Activated naive CD4-positive, alpha-beta T cell (primary cell): ENCODE data around the gene SEMA3A.
"Not testable (repeated sequence)": the region's sequence is repeated elsewhere in the genome, so short reads cannot be mapped to it uniquely, and the experiment has no call there.

ENCODE experiments used
- DNase-seq, 4 experiments: peaks; one replicate each; lab custom pipeline; 2025; lab: John Stamatoyannopoulos, UW

Gene SEMA3A

GRCh38 chr7:84060000-84060399, 134.6 kb downstream of the SEMA3A start:
- no peak for DNase-seq

- DNase-seq: no peak
Observed at GRCh38 chr7:84058311-84059076, 136.1 kb downstream of the SEMA3A start.

- DNase-seq: no peak
Observed at GRCh38 chr7:84057576-84057975, 137.0 kb downstream of the SEMA3A start.

GRCh38 chr7:84055904-84056605, 138.5 kb downstream of the SEMA3A start:
- DNase-seq: no peak

GRCh38 chr7:84055199-84055598, 139.4 kb downstream of the SEMA3A start:
- DNase-seq: not testable (repeated sequence)

GRCh38 chr7:84049071-84049836, 145.3 kb downstream of the SEMA3A start:
- no peak for DNase-seq

GRCh38 chr7:84047085-84047484, 147.5 kb downstream of the SEMA3A start:
- DNase-seq: no peak

GRCh38 chr7:84044834-84045233, 149.8 kb downstream of the SEMA3A start:
- no peak for DNase-seq

- DNase-seq: no peak
Observed at GRCh38 chr7:84043661-84044191, 150.9 kb downstream of the SEMA3A start.

GRCh38 chr7:84042110-84042539, 152.5 kb downstream of the SEMA3A start:
- no peak for DNase-seq

GRCh38 chr7:84041649-84042048, 152.9 kb downstream of the SEMA3A start:
- DNase-seq: no peak

- no peak for DNase-seq
Observed at GRCh38 chr7:84040355-84040754, 154.2 kb downstream of the SEMA3A start.

- no peak for DNase-seq
Observed at GRCh38 chr7:84039432-84039831, 155.2 kb downstream of the SEMA3A start.

- no peak for DNase-seq
Observed at GRCh38 chr7:84027678-84028077, 166.9 kb downstream of the SEMA3A start.

- DNase-seq: no peak
Observed at GRCh38 chr7:84025332-84025927, 169.2 kb downstream of the SEMA3A start.

- no peak for DNase-seq
Observed at GRCh38 chr7:84022684-84023308, 171.8 kb downstream of the SEMA3A start.

GRCh38 chr7:84022009-84022408, 172.6 kb downstream of the SEMA3A start:
- DNase-seq: no peak

GRCh38 chr7:84021292-84021908, 173.2 kb downstream of the SEMA3A start:
- DNase-seq: no peak

GRCh38 chr7:84017651-84018050, 176.9 kb downstream of the SEMA3A start:
- no peak for DNase-seq

- no peak for DNase-seq
Observed at GRCh38 chr7:84013616-84014240, 180.9 kb downstream of the SEMA3A start.

GRCh38 chr7:84009782-84010181, 184.8 kb downstream of the SEMA3A start:
- no peak for DNase-seq
